Kidney epithelial cell (primary cell): Measurements from ENCODE around the gene RAPH1. TPM values are rescaled to one million over a fixed set of nuclear protein-coding genes. Genes with fewer than 3 reads are reported as not detected.

Source experiments
- total RNA-seq: library from RNA; depleted of rRNA; stranded (reverse); fragments of >200 nt; gene quantifications from 2 replicates; pipeline ENCODE4 v1.2.3, GENCODE V29; 2015

Gene RAPH1
- total RNA-seq, 1 donor from 2014 or later: 28.9 TPM

Other genes with a start within 250 kb of the RAPH1 start
- 28.8 and 33.3 TPM in 2 replicates for gene ABI2, start 206.9 kb downstream of the RAPH1 start, total RNA-seq
- gene CD28, start 171.3 kb upstream of the RAPH1 start, total RNA-seq: not detected in 2 replicates